WTC11 (cell line): ENCODE results near the gene RBM8A. TPM values are rescaled to one million over a fixed set of nuclear protein-coding genes. Genes with fewer than 3 reads are reported as not detected.

Source experiments
- ATAC-seq: fragments of 200-7000 bp; cut with Tn5 transposase; 2 replicates; pipeline ENCODE4 v1.10.0; 2021; ENCODE audit warnings: mild to moderate bottlenecking, moderate library complexity
- CTCF ChIA-PET: fragments of 300-600 bp; sonication (Branson Sonifier 250); formaldehyde crosslinking; loops from one replicate; lab custom pipeline; 2021; ENCODE audit warnings: antibody characterized with exemption; lab: Charles Lee
- POLR2A ChIA-PET: fragments of 350-600 bp; sonication (Branson Sonifier 250); formaldehyde crosslinking; loops from one replicate; lab custom pipeline; 2021; ENCODE audit warnings: antibody characterized with exemption; lab: Charles Lee
- DNase-seq: peaks from one replicate; pipeline ENCODE4 v3.0.0; 2021; ENCODE audit warnings: low spot score
- H3K27ac Mint-ChIP-seq: 2 replicates; pipeline ENCODE4 v1.8.0; 2021; ENCODE audit warnings: mixed read lengths
- H3K27me3 Mint-ChIP-seq: 2 replicates; pipeline ENCODE4 v1.8.0; 2021; ENCODE audit warnings: low read depth, mild to moderate bottlenecking, moderate library complexity, mixed read lengths
- H3K36me3 Mint-ChIP-seq: 2 replicates; pipeline ENCODE4 v1.8.0; 2021; ENCODE audit warnings: mixed read lengths
- H3K4me1 Mint-ChIP-seq: 2 replicates; pipeline ENCODE4 v1.8.0; 2022; ENCODE audit warnings: mixed read lengths
- H3K4me3 Mint-ChIP-seq: 2 replicates; pipeline ENCODE4 v1.8.0; 2021; ENCODE audit warnings: mild to moderate bottlenecking, moderate library complexity, mixed read lengths
- H3K9me3 Mint-ChIP-seq: 2 replicates; pipeline ENCODE4 v1.8.0; 2021; ENCODE audit warnings: mixed read lengths
- AFF4 ChIP-seq: sonication (generic); formaldehyde crosslinking; IDR thresholded peaks from 2 replicates; pipeline ENCODE4 v1.8.1; 2023; ENCODE audit warnings: mild to moderate bottlenecking, missing genetic modification reagents, borderline replicate concordance
- AR ChIP-seq: fragments of 250-450 bp; sonication (Bioruptor Pico); IDR thresholded peaks from 2 replicates; pipeline ENCODE4 v1.9.0; 2021; ENCODE audit warnings: mild to moderate bottlenecking
- CBFB ChIP-seq: sonication (generic); formaldehyde crosslinking; IDR thresholded peaks from 2 replicates; pipeline ENCODE4 v1.8.1; 2022; ENCODE audit warnings: mild to moderate bottlenecking, low read depth, missing genetic modification reagents
- CDX4 ChIP-seq: fragments of 250-450 bp; sonication (Bioruptor Pico); IDR thresholded peaks from 2 replicates; pipeline ENCODE4 v1.9.0; 2021; ENCODE audit warnings: moderate library complexity, mild to moderate bottlenecking, inconsistent platforms, borderline replicate concordance
- GTF2I ChIP-seq: fragments of 250-450 bp; sonication (Bioruptor Pico); conservative IDR thresholded peaks from 2 replicates; pipeline ENCODE4 v1.4.0; 2021; ENCODE audit warnings: mild to moderate bottlenecking
- IRF1 ChIP-seq: sonication (generic); formaldehyde crosslinking; IDR thresholded peaks from 2 replicates; pipeline ENCODE4 v1.8.0; 2023; ENCODE audit warnings: missing genetic modification reagents
- JAZF1 ChIP-seq: fragments of 250-450 bp; sonication (Bioruptor Pico); IDR thresholded peaks from 2 replicates; pipeline ENCODE4 v1.9.0; 2021; ENCODE audit warnings: moderate library complexity, mild to moderate bottlenecking, inconsistent platforms
- OVOL2 ChIP-seq: fragments of 250-450 bp; sonication (Bioruptor Pico); IDR thresholded peaks from 2 replicates; pipeline ENCODE4 v1.9.0; 2021; ENCODE audit warnings: mild to moderate bottlenecking, borderline replicate concordance
- PREB ChIP-seq: sonication (generic); formaldehyde crosslinking; IDR thresholded peaks from 2 replicates; pipeline ENCODE4 v1.8.1; 2022; ENCODE audit warnings: mild to moderate bottlenecking, missing genetic modification reagents, moderate library complexity, borderline replicate concordance
- USF1 ChIP-seq: sonication (generic); formaldehyde crosslinking; IDR thresholded peaks from 2 replicates; pipeline ENCODE4 v1.8.0; 2022; ENCODE audit warnings: mild to moderate bottlenecking, missing genetic modification reagents
- USF2 ChIP-seq: sonication (generic); formaldehyde crosslinking; IDR thresholded peaks from 2 replicates; pipeline ENCODE4 v1.8.1; 2023; ENCODE audit warnings: mild to moderate bottlenecking, missing genetic modification reagents, moderate library complexity
- ZBTB43 ChIP-seq: sonication (generic); formaldehyde crosslinking; IDR thresholded peaks from 2 replicates; pipeline ENCODE4 v1.8.1; 2023; ENCODE audit warnings: mild to moderate bottlenecking, missing genetic modification reagents
- ZNF138 ChIP-seq: sonication (generic); formaldehyde crosslinking; conservative IDR thresholded peaks from 2 replicates; pipeline ENCODE4 v1.8.1; 2022; ENCODE audit warnings: mild to moderate bottlenecking, moderate library complexity, missing genetic modification reagents
- ZNF219 ChIP-seq: sonication (generic); formaldehyde crosslinking; IDR thresholded peaks from 2 replicates; pipeline ENCODE4 v1.8.0; 2023; ENCODE audit warnings: missing genetic modification reagents, mild to moderate bottlenecking, borderline replicate concordance
- ZNF281 ChIP-seq: sonication (generic); formaldehyde crosslinking; IDR thresholded peaks from 2 replicates; pipeline ENCODE4 v1.8.0; 2023; ENCODE audit warnings: mild to moderate bottlenecking, missing genetic modification reagents
- ZNF416 ChIP-seq: fragments of 250-450 bp; sonication (Bioruptor Pico); IDR thresholded peaks from 2 replicates; pipeline ENCODE4 v1.9.0; 2021; ENCODE audit warnings: mild to moderate bottlenecking, inconsistent platforms
- total RNA-seq: library from RNA; stranded (reverse); gene quantifications from 3 replicates; pipeline ENCODE4 v1.2.3, GENCODE V29; 2021

RBM8A gene
- total RNA-seq, 1 experiment from 2014 or later, result 199 TPM

- no peak for TF ChIP-seq AFF4
- no peak for TF ChIP-seq JAZF1 (CRISPR knock-in tag)
- no peak for TF ChIP-seq OVOL2 (CRISPR knock-in tag)
- TF ChIP-seq ZNF219 (CRISPR knock-in tag), result no peak
- no peak for TF ChIP-seq USF2 (CRISPR knock-in tag)
- TF ChIP-seq USF1 (CRISPR knock-in tag), result no peak
- no peak for TF ChIP-seq AR (CRISPR knock-in tag)
- TF ChIP-seq, all 79 proteins: peak for 0
These were observed 28.2 kb upstream of the RBM8A start (continued) for GRCh38 chr1:145955436-145955835.

GRCh38 chr1:145953861-145954260 is 26.6 kb upstream of the RBM8A start:
- no peak overlapping the region for H3K4me3 Mint-ChIP-seq
- H3K9me3 Mint-ChIP-seq, result no peaks in the 10 kb centered on the region
- H3K36me3 Mint-ChIP-seq, result no peaks in the 10 kb centered on the region
- DNase-seq, result no peak
- H3K4me1 Mint-ChIP-seq, result peaks cover 15% of the 10 kb centered on the region
- ATAC-seq, result no peak
- POLR2A ChIA-PET, result interaction anchor here (1.4 kb wide), 1 partner anchor 11 kb away, joined by 3 read pairs; the partner anchor contains the start of genes ANKRD34A and POLR3GL
- CTCF ChIA-PET, result interaction anchor here (0.8 to 2.1 kb wide), 2 partner anchors 54 to 62 kb away, joined by 3 to 5 read pairs; no protein-coding TSS in a partner anchor
- H3K27ac Mint-ChIP-seq, result no peak overlapping the region
- H3K27me3 Mint-ChIP-seq, result peaks cover 58% of the 10 kb centered on the region
- no peak for TF ChIP-seq PREB (CRISPR knock-in tag)
- no peak for TF ChIP-seq ZNF138
- no peak for TF ChIP-seq CDX4
- TF ChIP-seq CBFB, result no peak
- no peak for TF ChIP-seq ZNF416 (CRISPR knock-in tag)
- no peak for TF ChIP-seq ZNF281 (CRISPR knock-in tag)
- TF ChIP-seq ZBTB43 (CRISPR knock-in tag), result no peak
- TF ChIP-seq GTF2I (CRISPR knock-in tag), result no peak
- no peak for TF ChIP-seq IRF1 (CRISPR knock-in tag)
